Aorta (tissue), 5 donors: ENCODE data around the gene TVP23C. TPM values are rescaled to one million over a fixed set of nuclear protein-coding genes. Genes with fewer than 3 reads are reported as not detected.
"Not testable (repeated sequence)": the region's sequence is repeated elsewhere in the genome, so short reads cannot be mapped to it uniquely, and the experiment has no call there.

Experiments
- ATAC-seq: fragments of 200-7000 bp; cut with Tn5 transposase; one replicate; pipeline ENCODE4 v1.9.1; 2022; ENCODE audit warnings: moderate library complexity; ENCODE audit not compliant: low FRiP score
- DNase-seq, 2 donors: peaks; one replicate each; pipeline ENCODE4 v3.0.0-alpha.2; 2020
- H3K27ac ChIP-seq, 2 donors: one replicate each; pipeline ENCODE4 v1.5.1; 2013; ENCODE audit warnings: low read length in 2 of 2, mild to moderate bottlenecking in 2 of 2, moderate library complexity in 2 of 2, control low read depth in 1 of 2, inconsistent platforms in 1 of 2, low read depth in 1 of 2
- H3K27me3 ChIP-seq, 2 donors: one replicate each; pipeline ENCODE4 v1.6.1; 2013; ENCODE audit warnings: control low read depth in 1 of 2, low read length in 1 of 2, mild to moderate bottlenecking in 1 of 2, moderate library complexity in 1 of 2; ENCODE audit not compliant: insufficient read depth in 2 of 2, control insufficient read depth in 1 of 2
- H3K36me3 ChIP-seq, 2 donors: one replicate each; pipeline ENCODE4 v1.6.1; 2013; ENCODE audit warnings: control low read depth in 1 of 2, low read length in 1 of 2, mild to moderate bottlenecking in 1 of 2; ENCODE audit not compliant: insufficient read depth in 2 of 2, control insufficient read depth in 1 of 2
- H3K4me1 ChIP-seq, 2 donors: one replicate each; pipeline ENCODE4 v1.6.1; 2013; ENCODE audit warnings: low read length in 2 of 2, control low read depth in 1 of 2, mild to moderate bottlenecking in 1 of 2, moderate library complexity in 1 of 2; ENCODE audit not compliant: insufficient read depth in 2 of 2, control insufficient read depth in 1 of 2
- H3K4me3 ChIP-seq, 2 donors: one replicate each; pipeline ENCODE4 v1.5.1; 2013; ENCODE audit warnings: low read length in 2 of 2, control low read depth in 1 of 2, mild to moderate bottlenecking in 1 of 2
- H3K9me3 ChIP-seq: one replicate; pipeline ENCODE4 v1.6.1; 2013; ENCODE audit warnings: mild to moderate bottlenecking, low read length; ENCODE audit not compliant: control insufficient read depth
- WGBS, 2 donors: extraction: QIAGEN DNeasy Blood & Tissue Kit; methylation state at CpG; one replicate each; pipeline ENCODE4 v1.1.7; 2013; 5-methylcytosine and 5-hydroxymethylcytosine counted together
- intact Hi-C, 2 donors: fragments of 100-400 bp; cut with DNase I; formaldehyde crosslinking; loops; one replicate each; pipeline versions ENCODE4 v1.14.2 to v1.15.0; 2022
- long read RNA-seq, 2 donors: library from polyadenylated mRNA; unstranded; transcript quantifications; one replicate each; pipeline ENCODE4 v2.0.0, GENCODE V29; 2020 to 2021
- polyA plus RNA-seq, 2 donors: library from polyadenylated mRNA; stranded (reverse); fragments of 200-250 nt; gene quantifications; one replicate each; pipeline ENCODE4 v1.2.3, GENCODE V29; 2013
- total RNA-seq, 2 donors: library from RNA; stranded (reverse); fragmentation: NEBNext Ultra II Directional; extraction: Animal tissue kit (Norgen Biotek cat#: 25700); gene quantifications; one replicate each; pipeline ENCODE4 v1.2.1, GENCODE V29; 2021
- donor health status: healthy with polysubstance abuse.
- donor health status: Bipolar disorder and iron deficiency.
- donor health status: DM: no; HTN: no; CAD: no.
- donor health status: DM: no; HTN: no; CAD: no.
- donor health status: DM: yes; HTN: yes; CAD: no.

The TVP23C gene
- total RNA-seq: 10 to 100 TPM; 32.0 to 39.4 TPM
- polyA plus RNA-seq: 1 to 10 TPM; 2.4 to 9.7 TPM
- long read RNA-seq, donor 1, partial matches to known transcripts: 0 of 6 reads
- long read RNA-seq, donor 1, other reads (novel, unspliced or antisense): 6 of 6 reads
- long read RNA-seq, donor 2, partial matches to known transcripts: 0 of 8 reads
- long read RNA-seq, donor 2, other reads (novel, unspliced or antisense): 7 of 8 reads

GRCh38 chr17:15563375-15563857 is at the start of gene TVP23C:
TVP23C (minus strand) TSS chr17:15563483; CDS start chr17:15563448, 35 bp downstream.
- H3K9me3 ChIP-seq, H3K4me1 ChIP-seq, H3K27me3 ChIP-seq, H3K36me3 ChIP-seq, H3K27ac ChIP-seq, intact Hi-C loops: not testable (repeated sequence)
- ATAC-seq (peak; percentile 87), DNase-seq (peak; percentile 87 to 89)
- peak within 1 kb of the TSS; percentile 8 to 89 for H3K4me3 ChIP-seq
- WGBS, 2 donors: 1% methylated on average over 25 to 46 of the region's 46 CpGs

GRCh38 chr17:15592960-15593359 is 29.7 kb upstream of the TVP23C start:
- DNase-seq, intact Hi-C loops, ATAC-seq, H3K36me3 ChIP-seq, H3K9me3 ChIP-seq, H3K27me3 ChIP-seq, H3K27ac ChIP-seq, H3K4me3 ChIP-seq, H3K4me1 ChIP-seq: not testable (repeated sequence)
- 95 to 98% methylated on average over 5 to 8 of the region's 8 CpGs for WGBS, 2 donors

GRCh38 chr17:15591986-15592385 is 28.7 kb upstream of the TVP23C start:
- H3K4me1 ChIP-seq, H3K4me3 ChIP-seq, intact Hi-C loops, H3K36me3 ChIP-seq, H3K27me3 ChIP-seq, H3K27ac ChIP-seq, ATAC-seq, H3K9me3 ChIP-seq, DNase-seq: not testable (repeated sequence)
- WGBS, 2 donors: 20 to 30% methylated on average over 5 of the region's 5 CpGs

GRCh38 chr17:15590844-15591243 is 27.6 kb upstream of the TVP23C start:
- H3K27me3 ChIP-seq, H3K36me3 ChIP-seq, intact Hi-C loops, H3K9me3 ChIP-seq, H3K4me3 ChIP-seq, DNase-seq, H3K27ac ChIP-seq, H3K4me1 ChIP-seq, ATAC-seq: not testable (repeated sequence)
- WGBS, 2 donors: 85 to 93% methylated on average over 1 of the region's 1 CpG

GRCh38 chr17:15589544-15590536 is 26.6 kb upstream of the TVP23C start:
- H3K4me1 ChIP-seq, H3K27ac ChIP-seq, H3K4me3 ChIP-seq, DNase-seq, H3K9me3 ChIP-seq, intact Hi-C loops, ATAC-seq, H3K27me3 ChIP-seq, H3K36me3 ChIP-seq: not testable (repeated sequence)
- 85 to 86% methylated on average over 11 to 13 of the region's 17 CpGs for WGBS, 2 donors

GRCh38 chr17:15588017-15588416 is 24.7 kb upstream of the TVP23C start:
- WGBS, 2 donors: 78 to 87% methylated on average over 8 of the region's 8 CpGs
- not testable (repeated sequence) for H3K4me1 ChIP-seq

GRCh38 chr17:15583313-15583712 is 20.0 kb upstream of the TVP23C start:
- intact Hi-C loops, H3K4me1 ChIP-seq, H3K4me3 ChIP-seq, H3K9me3 ChIP-seq, H3K36me3 ChIP-seq, DNase-seq, ATAC-seq, H3K27ac ChIP-seq, H3K27me3 ChIP-seq: not testable (repeated sequence)
- 74 to 75% methylated on average over 2 to 3 of the region's 5 CpGs for WGBS, 2 donors

More at GRCh38 chr17:15588017-15588416, 24.7 kb upstream of the TVP23C start:
- ATAC-seq, H3K27ac ChIP-seq, H3K9me3 ChIP-seq, H3K36me3 ChIP-seq, intact Hi-C loops, H3K4me3 ChIP-seq, H3K27me3 ChIP-seq, DNase-seq: not testable (repeated sequence)

- H3K27ac ChIP-seq, H3K4me3 ChIP-seq, ATAC-seq, H3K36me3 ChIP-seq, H3K4me1 ChIP-seq, H3K9me3 ChIP-seq, DNase-seq, intact Hi-C loops, H3K27me3 ChIP-seq: not testable (repeated sequence)
- 97 to 100% methylated on average over 1 to 4 of the region's 4 CpGs for WGBS, 2 donors
These were observed 18.2 kb upstream of the TVP23C start for GRCh38 chr17:15581462-15581861.
